ENCODE results near the gene NHSL1. TPM values are rescaled to one million over a fixed set of nuclear protein-coding genes. Genes with fewer than 3 reads are reported as not detected.

NHSL1 gene
- total and polyA plus RNA-seq, 2 donors: 0.85 to 1.4 TPM

- no peak overlapping the region for H3K27ac ChIP-seq (ENCODE audit: low read depth in 1 of 2, low read length in 1 of 2)
- no peaks in the 10 kb centered on the region for H3K4me1 ChIP-seq (ENCODE audit: control insufficient read depth in 2 of 2, insufficient read depth in 2 of 2, low read length in 2 of 2)
- no peaks in the 10 kb centered on the region for H3K9me3 ChIP-seq (ENCODE audit: control insufficient read depth in 2 of 2, insufficient read depth in 1 of 2, low read length in 1 of 2)
- no peaks in the 10 kb centered on the region for H3K36me3 ChIP-seq (ENCODE audit: control insufficient read depth in 2 of 2, insufficient read depth in 2 of 2, low read length in 1 of 2)
- no peak overlapping the region for H3K4me3 ChIP-seq (ENCODE audit: low read length in 2 of 2)
- no peaks in the 10 kb centered on the region for H3K27me3 ChIP-seq (ENCODE audit: control insufficient read depth in 2 of 2, insufficient read depth in 1 of 2, low read length in 1 of 2)
- no peak for DNase-seq (ENCODE audit: low read depth in 6 of 9, low spot score in 9 of 9)
- WGBS: 95% methylated on average over 3 of the region's 3 CpGs
Observed at GRCh38 chr6:138502546-138502945, 3.3 kb upstream of the NHSL1 start.

DNA sequence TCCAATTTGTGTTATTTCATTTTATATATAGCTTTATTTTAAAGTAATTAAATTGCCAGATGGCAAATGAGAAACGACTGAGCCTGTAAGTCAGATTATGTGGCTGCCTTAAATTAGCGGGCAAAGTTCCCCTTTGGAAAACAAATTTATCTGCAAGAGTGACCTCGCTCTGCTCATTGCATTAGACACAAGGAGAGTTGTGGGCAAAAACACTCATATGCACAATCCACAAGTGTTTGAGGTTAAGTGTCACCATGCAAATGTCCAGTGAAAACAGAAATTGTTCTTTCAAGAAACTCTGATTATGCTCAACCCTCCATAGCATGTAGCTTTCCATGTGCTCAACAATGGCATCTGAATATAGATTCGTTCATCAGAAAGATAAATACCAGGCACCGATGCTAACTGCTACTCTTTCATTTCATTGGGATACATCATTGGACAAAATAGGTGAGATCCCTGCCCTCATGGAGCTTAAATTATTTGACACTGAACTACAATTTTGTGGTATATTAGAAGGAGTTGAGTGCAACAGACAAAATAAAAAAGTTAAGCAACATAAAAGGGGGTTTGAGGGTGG lies 1.7 kb upstream of the NHSL1 start:
- Histone ChIP-seq H3K36me3 (ENCODE audit: control insufficient read depth in 2 of 2, insufficient read depth in 2 of 2, low read length in 1 of 2) (no peaks in the 10 kb centered on the region), H3K27me3 (ENCODE audit: control insufficient read depth in 2 of 2, insufficient read depth in 1 of 2, low read length in 1 of 2) (no peaks in the 10 kb centered on the region), H3K9me3 (ENCODE audit: control insufficient read depth in 2 of 2, insufficient read depth in 1 of 2, low read length in 1 of 2) (no peaks in the 10 kb centered on the region), H3K27ac (ENCODE audit: low read depth in 1 of 2, low read length in 1 of 2) (no peak overlapping the region), H3K4me1 (ENCODE audit: control insufficient read depth in 2 of 2, insufficient read depth in 2 of 2, low read length in 2 of 2) (no peaks in the 10 kb centered on the region), H3K4me3 (ENCODE audit: low read length in 2 of 2) (no peak overlapping the region)
- no peak for DNase-seq (ENCODE audit: low read depth in 6 of 9, low spot score in 9 of 9)
- WGBS: 94% methylated on average over 5 of the region's 5 CpGs

GRCh38 chr6:138500045-138500665 lies 861 bp upstream of the NHSL1 start:
- no peak for DNase-seq (ENCODE audit: low read depth in 6 of 9, low spot score in 9 of 9)
- no peaks in the 10 kb centered on the region for H3K36me3 ChIP-seq (ENCODE audit: control insufficient read depth in 2 of 2, insufficient read depth in 2 of 2, low read length in 1 of 2)
- no peaks in the 10 kb centered on the region for H3K27me3 ChIP-seq (ENCODE audit: control insufficient read depth in 2 of 2, insufficient read depth in 1 of 2, low read length in 1 of 2)
- 94% methylated on average over 3 of the region's 3 CpGs for WGBS
- H3K9me3 ChIP-seq (ENCODE audit: control insufficient read depth in 2 of 2, insufficient read depth in 1 of 2, low read length in 1 of 2): no peaks in the 10 kb centered on the region
- H3K4me3 ChIP-seq (ENCODE audit: low read length in 2 of 2): no peak overlapping the region
- no peak overlapping the region for H3K27ac ChIP-seq (ENCODE audit: low read depth in 1 of 2, low read length in 1 of 2)
- no peaks in the 10 kb centered on the region for H3K4me1 ChIP-seq (ENCODE audit: control insufficient read depth in 2 of 2, insufficient read depth in 2 of 2, low read length in 2 of 2)

DNA sequence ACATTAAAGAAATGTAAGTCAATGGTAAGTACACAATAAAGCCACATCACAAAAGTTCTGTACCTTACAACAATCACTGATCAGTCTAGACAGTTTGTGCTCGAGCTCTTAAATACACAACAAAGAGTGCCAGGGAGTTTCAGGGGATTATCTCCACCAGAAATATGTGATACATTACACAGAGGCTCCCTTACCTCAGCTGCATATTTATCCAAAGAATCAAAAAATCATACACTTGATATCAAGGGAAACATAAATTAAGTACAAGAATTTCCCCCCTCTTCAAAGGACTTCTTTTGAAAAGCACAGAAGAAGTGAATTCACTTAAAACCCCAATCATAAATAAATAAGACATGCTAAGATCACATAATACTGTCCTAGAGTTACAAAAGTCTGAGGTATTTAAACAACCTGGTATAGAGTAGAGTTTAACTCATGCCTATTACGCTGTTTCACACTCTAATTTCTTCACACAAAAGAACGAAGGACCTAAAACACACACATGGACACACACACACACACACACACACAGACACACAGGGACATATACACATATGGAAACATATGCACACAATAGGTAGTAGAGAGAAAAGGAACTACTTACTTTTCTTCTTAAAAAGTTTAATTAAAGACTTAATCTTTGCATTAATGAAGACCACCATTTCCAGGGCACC lies 528 bp downstream of the NHSL1 start:
- no peaks in the 10 kb centered on the region for H3K9me3 ChIP-seq (ENCODE audit: control insufficient read depth in 2 of 2, insufficient read depth in 1 of 2, low read length in 1 of 2)
- H3K27ac ChIP-seq (ENCODE audit: low read depth in 1 of 2, low read length in 1 of 2): no peak overlapping the region
- H3K27me3 ChIP-seq (ENCODE audit: control insufficient read depth in 2 of 2, insufficient read depth in 1 of 2, low read length in 1 of 2): no peaks in the 10 kb centered on the region
- no peak for DNase-seq (ENCODE audit: low read depth in 6 of 9, low spot score in 9 of 9)
- H3K4me1 ChIP-seq (ENCODE audit: control insufficient read depth in 2 of 2, insufficient read depth in 2 of 2, low read length in 2 of 2): no peaks in the 10 kb centered on the region
- WGBS: 94% methylated on average over 3 of the region's 3 CpGs
- H3K4me3 ChIP-seq (ENCODE audit: low read length in 2 of 2): no peak overlapping the region
- no peaks in the 10 kb centered on the region for H3K36me3 ChIP-seq (ENCODE audit: control insufficient read depth in 2 of 2, insufficient read depth in 2 of 2, low read length in 1 of 2)

GRCh38 chr6:138497286-138497685 lies 2.0 kb downstream of the NHSL1 start:
- Histone ChIP-seq H3K27ac (ENCODE audit: low read depth in 1 of 2, low read length in 1 of 2) (no peak overlapping the region), H3K4me1 (ENCODE audit: control insufficient read depth in 2 of 2, insufficient read depth in 2 of 2, low read length in 2 of 2) (no peaks in the 10 kb centered on the region), H3K36me3 (ENCODE audit: control insufficient read depth in 2 of 2, insufficient read depth in 2 of 2, low read length in 1 of 2) (no peaks in the 10 kb centered on the region), H3K9me3 (ENCODE audit: control insufficient read depth in 2 of 2, insufficient read depth in 1 of 2, low read length in 1 of 2) (no peaks in the 10 kb centered on the region), H3K27me3 (ENCODE audit: control insufficient read depth in 2 of 2, insufficient read depth in 1 of 2, low read length in 1 of 2) (no peaks in the 10 kb centered on the region), H3K4me3 (ENCODE audit: low read length in 2 of 2) (no peak overlapping the region)
- WGBS: 97% methylated on average over 2 of the region's 2 CpGs
- DNase-seq (ENCODE audit: low read depth in 6 of 9, low spot score in 9 of 9): no peak

- Histone ChIP-seq H3K4me1 (ENCODE audit: control insufficient read depth in 2 of 2, insufficient read depth in 2 of 2, low read length in 2 of 2) (no peaks in the 10 kb centered on the region), H3K36me3 (ENCODE audit: control insufficient read depth in 2 of 2, insufficient read depth in 2 of 2, low read length in 1 of 2) (no peaks in the 10 kb centered on the region), H3K27me3 (ENCODE audit: control insufficient read depth in 2 of 2, insufficient read depth in 1 of 2, low read length in 1 of 2) (no peaks in the 10 kb centered on the region), H3K4me3 (ENCODE audit: low read length in 2 of 2) (no peak overlapping the region), H3K27ac (ENCODE audit: low read depth in 1 of 2, low read length in 1 of 2) (no peak overlapping the region), H3K9me3 (ENCODE audit: control insufficient read depth in 2 of 2, insufficient read depth in 1 of 2, low read length in 1 of 2) (no peaks in the 10 kb centered on the region)
- DNase-seq (ENCODE audit: low read depth in 6 of 9, low spot score in 9 of 9): no peak
Observed at GRCh38 chr6:138494312-138494711, 5.0 kb downstream of the NHSL1 start.

DNA sequence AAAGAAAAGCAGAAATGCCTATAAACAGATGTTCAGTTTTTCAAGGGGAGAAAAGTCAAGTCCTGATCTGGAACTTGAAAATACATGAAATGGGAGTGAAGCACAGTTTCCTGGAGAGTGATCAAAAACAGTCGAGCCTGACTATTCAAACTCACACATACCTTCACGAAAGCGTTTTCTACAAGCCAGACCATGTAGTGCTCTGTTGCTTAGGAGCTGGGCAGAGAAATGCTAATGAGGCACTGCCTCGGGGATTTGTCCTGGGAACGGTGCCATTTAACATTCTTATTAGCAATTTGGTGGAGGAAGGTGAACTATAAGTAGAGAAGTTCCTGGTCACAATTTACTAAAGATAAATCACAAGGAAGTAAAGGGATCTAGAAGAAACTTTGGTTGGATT lies 5.9 kb downstream of the NHSL1 start:
- DNase-seq (ENCODE audit: low read depth in 6 of 9, low spot score in 9 of 9): no peak
- H3K27me3 ChIP-seq (ENCODE audit: control insufficient read depth in 2 of 2, insufficient read depth in 1 of 2, low read length in 1 of 2): no peaks in the 10 kb centered on the region
- no peaks in the 10 kb centered on the region for H3K4me1 ChIP-seq (ENCODE audit: control insufficient read depth in 2 of 2, insufficient read depth in 2 of 2, low read length in 2 of 2)
- WGBS: 91% methylated on average over 5 of the region's 5 CpGs
- H3K36me3 ChIP-seq (ENCODE audit: control insufficient read depth in 2 of 2, insufficient read depth in 2 of 2, low read length in 1 of 2): no peaks in the 10 kb centered on the region
- H3K27ac ChIP-seq (ENCODE audit: low read depth in 1 of 2, low read length in 1 of 2): no peak overlapping the region
- H3K4me3 ChIP-seq (ENCODE audit: low read length in 2 of 2): no peak overlapping the region
- no peaks in the 10 kb centered on the region for H3K9me3 ChIP-seq (ENCODE audit: control insufficient read depth in 2 of 2, insufficient read depth in 1 of 2, low read length in 1 of 2)

GRCh38 chr6:138492871-138493270 lies 6.4 kb downstream of the NHSL1 start:
- 92% methylated on average over 2 of the region's 2 CpGs for WGBS
- Histone ChIP-seq H3K9me3 (ENCODE audit: control insufficient read depth in 2 of 2, insufficient read depth in 1 of 2, low read length in 1 of 2) (no peaks in the 10 kb centered on the region), H3K4me1 (ENCODE audit: control insufficient read depth in 2 of 2, insufficient read depth in 2 of 2, low read length in 2 of 2) (no peaks in the 10 kb centered on the region), H3K36me3 (ENCODE audit: control insufficient read depth in 2 of 2, insufficient read depth in 2 of 2, low read length in 1 of 2) (no peaks in the 10 kb centered on the region), H3K27me3 (ENCODE audit: control insufficient read depth in 2 of 2, insufficient read depth in 1 of 2, low read length in 1 of 2) (no peaks in the 10 kb centered on the region), H3K4me3 (ENCODE audit: low read length in 2 of 2) (no peak overlapping the region), H3K27ac (ENCODE audit: low read depth in 1 of 2, low read length in 1 of 2) (no peak overlapping the region)
- DNase-seq (ENCODE audit: low read depth in 6 of 9, low spot score in 9 of 9): no peak

DNA sequence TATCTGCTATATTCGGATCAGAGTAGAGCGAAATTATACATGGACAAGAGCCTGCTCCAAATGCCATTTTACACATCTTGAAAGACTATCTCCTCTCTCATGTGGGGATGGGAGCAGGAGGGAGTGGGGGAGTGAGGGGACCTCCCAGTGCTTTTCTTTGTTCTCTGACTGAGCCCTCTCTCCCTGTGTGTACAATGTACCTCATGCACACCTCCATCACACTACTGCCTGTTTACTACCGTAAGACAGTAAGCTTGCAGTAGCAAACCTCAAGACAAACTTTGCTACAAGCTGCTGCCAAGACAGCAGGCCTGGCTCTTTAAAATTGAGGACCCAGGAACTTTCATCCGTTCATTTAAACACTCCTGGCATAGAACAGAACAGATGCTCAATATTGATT lies 7.2 kb downstream of the NHSL1 start:
- no peak for DNase-seq (ENCODE audit: low read depth in 6 of 9, low spot score in 9 of 9)
- H3K4me1 ChIP-seq (ENCODE audit: control insufficient read depth in 2 of 2, insufficient read depth in 2 of 2, low read length in 2 of 2): no peaks in the 10 kb centered on the region
- no peak overlapping the region for H3K4me3 ChIP-seq (ENCODE audit: low read length in 2 of 2)
- no peaks in the 10 kb centered on the region for H3K9me3 ChIP-seq (ENCODE audit: control insufficient read depth in 2 of 2, insufficient read depth in 1 of 2, low read length in 1 of 2)
- no peaks in the 10 kb centered on the region for H3K36me3 ChIP-seq (ENCODE audit: control insufficient read depth in 2 of 2, insufficient read depth in 2 of 2, low read length in 1 of 2)
- H3K27me3 ChIP-seq (ENCODE audit: control insufficient read depth in 2 of 2, insufficient read depth in 1 of 2, low read length in 1 of 2): no peaks in the 10 kb centered on the region
- WGBS: 97% methylated on average over 4 of the region's 4 CpGs
- H3K27ac ChIP-seq (ENCODE audit: low read depth in 1 of 2, low read length in 1 of 2): no peak overlapping the region
